ENCODE data around the gene CSDE1.
A peak's percentile ranks its signal among the peaks of the same experiment; 100 is the strongest.

Gene CSDE1

GRCh38 chr1:114702737-114703136 is 55.0 kb downstream of the CSDE1 start:
- TF ChIP-seq POLR2AphosphoS5 (IDR thresholded peaks at IDR 0.05; ENCODE audit: borderline replicate concordance, low read depth, low read length) (no peak), FOXP2 (optimal IDR thresholded peaks at IDR 0.05; ENCODE audit: control extremely low read depth, extremely low read length, insufficient read depth) (no peak), EZH2 (IDR thresholded peaks at IDR 0.05) (no peak)
- Histone ChIP-seq H3K9me3 (ENCODE audit: low read depth, low read length) (no peaks in the 10 kb centered on the region), H3K36me3 (ENCODE audit: insufficient read depth, low read length) (peaks cover 31% of the 10 kb centered on the region), H3K4me3 (no peak overlapping the region), H3K9ac (ENCODE audit: insufficient read length) (no peak overlapping the region), H3K27ac (peak overlapping the region; percentile 37; the same call in 1 of the 2 replicates)
- no peak for DNase-seq (ENCODE audit: low read depth, low spot score)

DNA sequence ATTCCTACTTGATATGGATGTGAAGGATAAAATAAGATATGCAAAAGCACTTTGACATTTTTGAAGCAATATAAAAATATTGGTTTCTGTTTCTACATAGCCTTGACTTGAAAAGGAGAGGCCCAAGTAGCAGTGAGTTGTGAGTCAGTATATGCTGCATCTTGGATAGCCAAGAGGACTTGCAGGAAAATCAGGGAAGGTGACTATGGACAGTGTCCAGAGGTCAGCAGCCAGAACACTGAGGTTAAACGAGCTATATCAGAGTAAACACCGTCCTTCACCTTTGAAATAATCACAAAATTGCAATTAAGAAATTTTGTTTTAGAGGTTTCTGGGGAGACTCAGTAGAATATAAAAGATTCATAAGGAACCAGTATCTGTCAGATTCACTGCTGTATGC is 55.9 kb downstream of the CSDE1 start:
- H3K27ac ChIP-seq, result no peak overlapping the region
- H3K9me3 ChIP-seq (ENCODE audit: low read depth, low read length), result no peaks in the 10 kb centered on the region
- H3K9ac ChIP-seq (ENCODE audit: insufficient read length), result no peak overlapping the region
- H3K4me3 ChIP-seq, result no peak overlapping the region
- no peak for DNase-seq (ENCODE audit: low read depth, low spot score)
- TF ChIP-seq EZH2 (IDR thresholded peaks at IDR 0.05), result no peak
- TF ChIP-seq FOXP2 (optimal IDR thresholded peaks at IDR 0.05; ENCODE audit: control extremely low read depth, extremely low read length, insufficient read depth), result no peak
- no peak for TF ChIP-seq POLR2AphosphoS5 (IDR thresholded peaks at IDR 0.05; ENCODE audit: borderline replicate concordance, low read depth, low read length)
- H3K36me3 ChIP-seq (ENCODE audit: insufficient read depth, low read length), result peaks cover 23% of the 10 kb centered on the region

DNA sequence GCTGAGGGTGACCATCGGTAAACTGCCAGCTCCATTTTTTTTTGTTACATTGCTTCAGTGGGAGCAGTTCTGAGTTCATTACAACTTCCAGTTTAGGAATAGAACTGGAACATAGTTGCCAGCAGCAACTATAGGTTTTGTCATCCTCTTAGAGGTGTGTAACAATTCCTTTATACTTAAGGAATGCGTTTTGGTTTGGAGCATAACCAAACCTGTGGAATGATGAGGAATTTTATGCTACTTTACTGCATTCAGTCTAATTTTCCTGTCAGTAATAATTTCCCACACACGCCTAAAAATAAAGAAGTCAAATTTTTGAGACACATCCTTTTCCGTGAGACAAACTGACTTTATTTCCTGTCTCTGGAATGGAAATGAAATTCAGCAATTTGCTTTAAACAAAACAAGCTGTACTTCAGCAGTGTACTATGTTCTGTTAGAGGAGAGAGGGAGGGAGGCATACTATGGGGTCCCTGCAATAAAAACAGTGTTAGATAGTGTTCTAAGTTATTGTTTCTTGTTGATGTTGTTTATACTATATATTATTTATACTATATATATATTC is 57.7 kb downstream of the CSDE1 start:
- no peak for DNase-seq (ENCODE audit: low read depth, low spot score)

GRCh38 chr1:114696810-114697209 is 61.0 kb downstream of the CSDE1 start:
- Histone ChIP-seq H3K9me3 (ENCODE audit: low read depth, low read length) (no peaks in the 10 kb centered on the region), H3K27ac (no peak overlapping the region), H3K36me3 (ENCODE audit: insufficient read depth, low read length) (no peaks in the 10 kb centered on the region), H3K9ac (ENCODE audit: insufficient read length) (no peak overlapping the region), H3K4me3 (no peak overlapping the region)
- no peak for DNase-seq (ENCODE audit: low read depth, low spot score)
- no peak for TF ChIP-seq EZH2 (IDR thresholded peaks at IDR 0.05)
- no peak for TF ChIP-seq FOXP2 (optimal IDR thresholded peaks at IDR 0.05; ENCODE audit: control extremely low read depth, extremely low read length, insufficient read depth)
- TF ChIP-seq POLR2AphosphoS5 (IDR thresholded peaks at IDR 0.05; ENCODE audit: borderline replicate concordance, low read depth, low read length), result no peak

More for the DNA sequence above, 57.7 kb downstream of the CSDE1 start:
- Histone ChIP-seq H3K9me3 (ENCODE audit: low read depth, low read length) (no peaks in the 10 kb centered on the region), H3K4me3 (peak overlapping the region; percentile 56; the same call in 1 of the 2 replicates), H3K27ac (peak overlapping the region; percentile 77), H3K9ac (ENCODE audit: insufficient read length) (peak overlapping the region; percentile 24), H3K36me3 (ENCODE audit: insufficient read depth, low read length) (0 out of 2 replicates have a peak, but pooled peaks cover 7% of the 10 kb centered on the region)
- TF ChIP-seq EZH2 (IDR thresholded peaks at IDR 0.05) (no peak), POLR2AphosphoS5 (IDR thresholded peaks at IDR 0.05; ENCODE audit: borderline replicate concordance, low read depth, low read length) (0 out of 2 replicates have a peak, but pooled peaks have one; percentile 20)

DNA sequence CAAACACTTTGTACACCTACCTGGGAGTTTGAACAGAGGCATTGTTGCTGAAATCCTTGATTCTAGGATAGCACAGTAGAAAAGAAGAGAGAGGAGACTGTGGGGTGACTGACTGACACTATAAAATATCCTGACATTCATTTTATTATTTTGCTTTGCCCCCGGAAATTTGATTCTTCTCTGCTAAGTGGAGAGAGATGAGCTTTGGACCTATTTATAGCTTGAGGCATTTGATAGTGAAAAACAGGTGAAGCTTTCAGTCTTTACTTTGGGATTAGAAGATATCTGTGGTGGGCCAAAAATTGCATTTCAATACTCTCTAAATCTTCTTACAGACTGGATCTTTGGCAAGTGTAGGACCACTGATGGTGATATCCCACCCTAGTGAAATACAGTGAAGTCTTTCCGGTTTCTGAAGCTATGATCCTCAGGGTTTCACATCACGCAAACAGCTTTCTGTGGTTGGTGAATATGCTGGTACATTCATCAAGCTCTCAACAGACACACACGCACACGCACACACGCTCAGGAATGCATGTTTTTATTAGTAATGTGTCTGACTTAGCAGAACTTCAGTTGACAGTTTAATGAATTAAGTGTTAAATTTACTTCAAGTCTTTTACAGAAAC is 62.2 kb downstream of the CSDE1 start, which contains the start of gene AMPD1:
TSS of gene AMPD1 (minus strand) at position 117 of the 629 bp plus-strand sequence. CDS start at position 42, 75 bp downstream.
- no peak for DNase-seq (ENCODE audit: low read depth, low spot score)
- H3K9ac ChIP-seq (ENCODE audit: insufficient read length), result no peak within 1 kb of the TSS
- H3K27ac ChIP-seq, result peak within 1 kb of the TSS; percentile 63

DNA sequence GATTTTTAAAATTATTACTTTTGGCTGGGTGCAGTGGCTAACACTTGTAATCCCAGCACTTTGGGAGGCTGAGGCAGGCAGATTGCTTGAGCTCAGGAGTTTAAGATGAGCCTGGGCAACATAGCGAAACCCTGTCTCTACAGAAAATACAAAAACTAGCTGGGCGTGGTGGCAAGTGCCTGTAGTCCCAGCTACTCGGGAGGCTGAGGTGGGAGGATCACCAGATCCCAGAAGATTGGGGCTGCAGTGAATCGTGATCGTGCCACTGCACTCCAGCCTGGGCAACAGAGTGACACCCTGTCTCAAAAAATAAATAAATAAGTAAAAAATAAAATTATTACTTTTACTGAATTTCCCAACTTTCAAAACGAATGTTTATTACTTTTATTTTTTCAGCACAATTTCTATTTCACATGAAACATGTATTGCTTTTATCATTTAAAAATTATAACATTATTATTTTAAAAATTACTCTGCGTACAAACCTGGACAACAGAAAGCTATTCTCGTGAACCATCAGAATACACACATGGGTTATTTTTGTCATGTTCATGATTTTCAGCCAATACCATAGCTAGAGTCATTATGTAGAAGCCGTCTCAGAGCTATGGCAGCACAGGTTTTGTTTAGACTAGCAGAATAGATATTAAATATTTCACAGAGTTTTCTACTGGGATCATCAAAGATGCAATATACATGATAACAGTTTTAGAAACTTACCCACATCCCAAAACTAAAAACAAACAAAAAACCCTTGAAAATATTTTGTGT is 63.1 kb downstream of the CSDE1 start:
- Histone ChIP-seq H3K9ac (ENCODE audit: insufficient read length) (no peak overlapping the region), H3K9me3 (ENCODE audit: low read depth, low read length) (no peaks in the 10 kb centered on the region), H3K27ac (peak overlapping the region; percentile 63), H3K36me3 (ENCODE audit: insufficient read depth, low read length) (no peaks in the 10 kb centered on the region), H3K4me3 (no peak overlapping the region)
- no peak for TF ChIP-seq EZH2 (IDR thresholded peaks at IDR 0.05)
- no peak for TF ChIP-seq FOXP2 (optimal IDR thresholded peaks at IDR 0.05; ENCODE audit: control extremely low read depth, extremely low read length, insufficient read depth)
- no peak for TF ChIP-seq POLR2AphosphoS5 (IDR thresholded peaks at IDR 0.05; ENCODE audit: borderline replicate concordance, low read depth, low read length)
- DNase-seq (ENCODE audit: low read depth, low spot score), result no peak

More for the DNA sequence above, 62.2 kb downstream of the CSDE1 start, which contains the start of gene AMPD1:
- Histone ChIP-seq H3K36me3 (ENCODE audit: insufficient read depth, low read length) (no peaks in the 10 kb centered on the region), H3K4me3 (peak within 1 kb of the TSS; percentile 31; the same call in 1 of the 2 replicates), H3K9me3 (ENCODE audit: low read depth, low read length) (no peaks in the 10 kb centered on the region)
- TF ChIP-seq POLR2AphosphoS5 (IDR thresholded peaks at IDR 0.05; ENCODE audit: borderline replicate concordance, low read depth, low read length) (no peak), EZH2 (IDR thresholded peaks at IDR 0.05) (no peak)

DNA sequence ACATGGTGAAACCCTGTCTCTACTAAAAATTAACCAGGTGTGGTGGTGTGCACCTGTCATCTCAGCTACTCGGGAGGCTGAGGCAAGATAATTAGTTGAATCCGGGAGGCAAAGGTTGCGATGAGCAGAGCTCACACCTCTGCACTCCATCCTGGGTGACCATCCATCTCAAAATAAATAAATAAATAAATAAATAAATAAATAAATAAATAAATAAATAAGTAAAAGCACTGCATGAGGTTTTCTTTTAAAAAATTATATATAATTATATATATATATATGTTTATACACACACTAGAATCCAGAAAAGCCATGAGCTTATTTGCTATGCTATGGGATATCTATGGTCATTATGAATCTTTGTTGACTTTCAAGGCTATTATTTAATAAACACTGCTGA is 64.8 kb downstream of the CSDE1 start:
- TF ChIP-seq POLR2AphosphoS5 (IDR thresholded peaks at IDR 0.05; ENCODE audit: borderline replicate concordance, low read depth, low read length) (no peak), FOXP2 (optimal IDR thresholded peaks at IDR 0.05; ENCODE audit: control extremely low read depth, extremely low read length, insufficient read depth) (no peak), EZH2 (IDR thresholded peaks at IDR 0.05) (no peak)

DNA sequence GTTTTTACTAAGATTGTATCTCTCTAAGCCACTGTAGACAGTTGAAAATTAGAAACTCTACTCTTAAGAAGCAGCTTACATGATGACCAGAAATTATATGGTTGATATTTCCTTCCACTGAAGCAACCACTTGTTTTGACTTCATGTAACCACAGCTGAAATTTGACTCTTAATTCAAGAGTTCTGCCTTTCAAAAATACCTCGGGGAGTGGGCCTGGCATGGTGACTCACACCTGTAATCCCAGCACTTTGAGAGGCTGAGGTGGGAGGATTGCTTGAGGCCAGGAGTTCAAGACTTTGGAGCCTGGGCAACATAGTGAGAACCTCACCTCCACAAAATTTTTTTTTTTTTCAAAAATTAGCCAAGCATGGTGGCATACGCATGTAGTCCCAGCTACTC is 66.7 kb downstream of the CSDE1 start:
- Histone ChIP-seq H3K9ac (ENCODE audit: insufficient read length) (no peak overlapping the region), H3K27ac (no peak overlapping the region), H3K36me3 (ENCODE audit: insufficient read depth, low read length) (no peaks in the 10 kb centered on the region), H3K4me3 (no peak overlapping the region), H3K9me3 (ENCODE audit: low read depth, low read length) (no peaks in the 10 kb centered on the region)
- no peak for DNase-seq (ENCODE audit: low read depth, low spot score)
- TF ChIP-seq POLR2AphosphoS5 (IDR thresholded peaks at IDR 0.05; ENCODE audit: borderline replicate concordance, low read depth, low read length), result no peak
- no peak for TF ChIP-seq EZH2 (IDR thresholded peaks at IDR 0.05)
- TF ChIP-seq FOXP2 (optimal IDR thresholded peaks at IDR 0.05; ENCODE audit: control extremely low read depth, extremely low read length, insufficient read depth), result no peak

More for the DNA sequence above, 64.8 kb downstream of the CSDE1 start:
- H3K27ac ChIP-seq, result no peak overlapping the region
- H3K36me3 ChIP-seq (ENCODE audit: insufficient read depth, low read length), result no peaks in the 10 kb centered on the region
- no peak overlapping the region for H3K9ac ChIP-seq (ENCODE audit: insufficient read length)
- no peaks in the 10 kb centered on the region for H3K9me3 ChIP-seq (ENCODE audit: low read depth, low read length)
- no peak overlapping the region for H3K4me3 ChIP-seq
- no peak for DNase-seq (ENCODE audit: low read depth, low spot score)

Measured in SK-N-MC (cell line).